ENCODE results near the gene WDR93. TPM values are rescaled to one million over a fixed set of nuclear protein-coding genes. Genes with fewer than 3 reads are reported as not detected.

The WDR93 gene
- 0.39 and 0.56 TPM in 2 replicates for polyA plus RNA-seq

GRCh38 chr15:89690276-89691218 is at the start of gene WDR93, which contains the start of gene PEX11A:
TSS of gene WDR93 (plus strand) at chr15:89690811. CDS start at chr15:89701747, 10,936 bp downstream.
TSS of gene PEX11A (minus strand) at chr15:89690754. CDS start at chr15:89690632, 122 bp downstream.

GRCh38 chr15:89654847-89655805 is 35.5 kb upstream of the WDR93 start, which contains the start of gene KIF7:
TSS of gene KIF7 (minus strand) at chr15:89655467. CDS start at chr15:89652930, 2,537 bp downstream.

DNA sequence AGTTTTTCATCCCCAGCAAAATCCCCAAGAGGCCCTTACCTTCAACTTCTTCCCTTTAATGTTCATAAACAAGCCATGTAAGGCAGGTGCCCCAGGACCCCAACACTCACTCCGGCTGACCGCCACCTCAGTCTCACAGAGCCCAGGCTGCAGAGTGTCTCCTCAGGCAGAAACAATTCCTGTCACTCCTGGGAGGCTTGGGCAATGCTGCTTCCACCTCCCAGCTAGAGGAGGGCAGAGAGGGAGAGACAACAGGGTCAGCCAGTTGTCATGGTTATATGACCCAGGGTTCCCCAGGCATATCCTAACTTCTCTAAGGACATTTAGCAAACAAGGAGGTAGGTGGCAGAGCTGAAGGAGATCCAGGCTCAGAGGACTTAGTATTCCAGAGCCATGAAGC is 11.4 kb upstream of the WDR93 start, which contains the start of gene PLIN1:
Gene PLIN1, minus strand, starts transcription at position 156 of the 400 bp plus-strand sequence. CDS start 1,878 bp downstream, outside the sequence.

DNA sequence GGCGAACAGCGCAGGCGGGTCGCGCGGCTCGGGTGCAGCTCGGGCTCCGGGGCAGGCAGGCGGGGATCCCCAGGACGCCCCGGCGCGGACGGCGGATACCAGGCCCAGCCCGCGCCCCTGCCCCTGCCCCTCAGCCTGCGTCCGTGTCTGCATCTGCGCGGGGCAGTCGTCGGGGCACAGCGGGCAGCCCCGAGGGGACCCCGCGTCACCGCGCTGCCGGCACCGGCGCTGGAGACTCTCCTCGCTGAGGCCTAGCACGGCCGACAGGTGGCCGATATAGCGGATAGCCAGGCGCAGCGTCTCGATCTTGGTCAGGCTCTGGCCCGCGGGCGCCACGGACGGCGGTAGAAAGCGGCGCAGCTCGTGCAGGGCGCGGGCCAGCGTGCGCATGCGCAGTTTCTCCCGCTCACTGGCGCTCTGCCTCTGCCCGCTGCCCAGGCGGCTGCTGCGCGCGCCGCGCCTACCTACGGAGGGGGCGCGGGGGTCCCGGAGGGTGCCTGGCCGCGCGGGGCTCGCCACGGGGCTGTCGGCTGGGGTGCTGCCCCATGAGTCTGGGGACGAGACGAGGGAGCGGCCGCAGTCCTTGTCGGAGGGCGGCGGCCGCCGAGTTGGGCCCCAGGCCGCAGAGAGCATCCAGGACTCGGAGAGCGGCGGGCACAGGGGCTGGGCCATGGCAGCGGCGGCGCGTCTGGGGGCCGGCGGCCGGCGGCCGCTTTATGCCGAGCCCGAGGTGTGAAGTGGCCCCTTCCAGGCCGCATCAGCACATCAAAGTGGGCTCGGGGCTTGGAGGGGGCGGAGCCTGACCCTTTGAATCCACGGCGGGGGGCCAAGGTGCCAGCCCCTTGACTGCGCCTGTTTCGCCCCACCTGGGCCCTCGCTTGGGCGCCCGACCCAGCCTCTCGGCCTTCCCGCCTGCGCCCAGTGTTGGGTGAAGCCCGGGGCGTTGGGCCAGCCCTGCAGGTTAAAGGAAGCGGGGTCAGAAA is 60.2 kb downstream of the WDR93 start, which contains the start of gene MESP1:
Gene MESP1, minus strand, starts transcription at position 690 of the 983 bp plus-strand sequence. Its CDS starts 18 bp downstream, at position 672.

GRCh38 chr15:89776274-89777072 is 85.9 kb downstream of the WDR93 start, which contains the start of gene MESP2:
TSS of gene MESP2 (plus strand) at chr15:89776332. CDS start at chr15:89776358, 26 bp downstream.

Other genes starting within 250 kb of the WDR93 start
- gene RHCG, start 194.2 kb upstream of the WDR93 start, polyA plus RNA-seq: 1.0 and 2.1 TPM in 2 replicates
- not detected in 2 replicates for gene TICRR, start 115.3 kb upstream of the WDR93 start, polyA plus RNA-seq
- 0.25 and 0.85 TPM in 2 replicates for gene KIF7, start 35.3 kb upstream of the WDR93 start, polyA plus RNA-seq
- gene PLIN1, start 11.4 kb upstream of the WDR93 start, polyA plus RNA-seq: 0.74 and 2.3 TPM in 2 replicates
- 0.38 and 5.9 TPM in 2 replicates for gene PEX11A, start 57 bp upstream of the WDR93 start, polyA plus RNA-seq
- 1.1 and 2.1 TPM in 2 replicates for gene MESP1, start 60.4 kb downstream of the WDR93 start, polyA plus RNA-seq
- not detected in 2 replicates for gene MESP2, start 85.5 kb downstream of the WDR93 start, polyA plus RNA-seq
- not detected in 2 replicates for gene ANPEP, start 124.0 kb downstream of the WDR93 start, polyA plus RNA-seq
- 8.6 and 21.1 TPM in 2 replicates for gene AP3S2, start 203.2 kb downstream of the WDR93 start, polyA plus RNA-seq
- 0.22 and 4.3 TPM in 2 replicates for gene ARPIN, start 222.1 kb downstream of the WDR93 start, polyA plus RNA-seq

Measured in Purkinje cell (primary cell).